GM12891 (cell line): ENCODE data around the gene GOLGA1.

ENCODE experiments used
- PAX5 ChIP-seq: IDR thresholded peaks from 2 replicates; pipeline ENCODE4 v1.6.1; 2011; ENCODE audit warnings: low read length, moderate library complexity, mild to moderate bottlenecking; ENCODE audit not compliant: insufficient read depth, severe bottlenecking
- POLR2A ChIP-seq: IDR thresholded peaks from 2 replicates; pipeline ENCODE4 v1.6.1; 2011; ENCODE audit warnings: low read depth, low read length, control low read depth
- POLR2AphosphoS5 ChIP-seq: IDR thresholded peaks from 2 replicates; pipeline ENCODE4 v1.6.1; 2011; ENCODE audit warnings: low read depth, low read length, control low read depth
- TAF1 ChIP-seq: IDR thresholded peaks from 2 replicates; pipeline ENCODE4 v1.6.1; 2011; ENCODE audit warnings: low read depth, low read length, control low read depth

DNA sequence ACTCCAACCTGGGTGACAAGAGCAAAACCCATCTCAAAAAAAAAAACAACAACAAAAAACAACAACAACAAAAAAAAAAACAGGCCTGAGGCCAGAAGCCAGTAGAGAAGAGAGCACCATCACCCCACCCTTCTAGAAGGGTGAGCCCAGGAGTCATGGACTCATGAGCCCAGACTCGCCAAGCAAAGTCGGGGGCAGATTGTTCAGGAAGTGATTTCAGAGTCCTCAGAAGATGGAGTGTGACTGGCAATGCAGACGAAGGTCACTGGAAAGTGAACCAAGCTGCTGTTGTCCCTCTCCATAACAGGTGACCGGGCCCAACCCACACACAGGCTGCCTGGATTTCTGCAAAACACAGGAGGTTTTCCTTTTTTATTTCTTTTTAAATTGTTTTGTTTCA, 96.6 kb downstream of the GOLGA1 start:
- no peak for TF ChIP-seq POLR2A
- TF ChIP-seq PAX5, result no peak
- TF ChIP-seq TAF1, result no peak
- no peak for TF ChIP-seq POLR2AphosphoS5
